ENCODE measurements around the gene PDE7B. TPM values are rescaled to one million over a fixed set of nuclear protein-coding genes. Genes with fewer than 3 reads are reported as not detected.

The PDE7B gene
- total RNA-seq, 1 experiment from 2014 or later, result 0.03 TPM

GRCh38 chr6:135906542-135906941, 55.0 kb downstream of the PDE7B start:
- no peak for DNase-seq (ENCODE audit: low read depth, low spot score)
- CTCF ChIA-PET, result no interaction called here
- Histone ChIP-seq H3K27me3 (ENCODE audit: control insufficient read depth, insufficient read depth, low read length) (no peaks in the 10 kb centered on the region), H3K9me3 (ENCODE audit: control insufficient read depth, insufficient read depth, low read depth, low read length) (no peaks in the 10 kb centered on the region), H3K4me1 (ENCODE audit: control insufficient read depth, insufficient read depth, low read length) (no peaks in the 10 kb centered on the region), H3K36me3 (ENCODE audit: control insufficient read depth, insufficient read depth, low read length) (no peaks in the 10 kb centered on the region), H3K4me3 (ENCODE audit: low read depth in 2 of 2, low read length in 2 of 2) (no peak overlapping the region), H3K27ac (ENCODE audit: low read length) (no peak overlapping the region)
- no peak for ATAC-seq
- BruUV-seq (replicated peaks), result no TSS peak
- TF ChIP-seq TCF7L2 (IDR thresholded peaks at IDR 0.05; ENCODE audit: low read depth, low read length) (no peak), POLR2AphosphoS5 (IDR thresholded peaks at IDR 0.05; ENCODE audit: low read depth, low read length) (no peak), SIN3A (IDR thresholded peaks at IDR 0.05; ENCODE audit: borderline replicate concordance, insufficient read depth, low read depth, low read length) (no peak), CTCF (IDR thresholded peaks at IDR 0.05) (no peak)
- TF ChIP-seq, protein P1, sequence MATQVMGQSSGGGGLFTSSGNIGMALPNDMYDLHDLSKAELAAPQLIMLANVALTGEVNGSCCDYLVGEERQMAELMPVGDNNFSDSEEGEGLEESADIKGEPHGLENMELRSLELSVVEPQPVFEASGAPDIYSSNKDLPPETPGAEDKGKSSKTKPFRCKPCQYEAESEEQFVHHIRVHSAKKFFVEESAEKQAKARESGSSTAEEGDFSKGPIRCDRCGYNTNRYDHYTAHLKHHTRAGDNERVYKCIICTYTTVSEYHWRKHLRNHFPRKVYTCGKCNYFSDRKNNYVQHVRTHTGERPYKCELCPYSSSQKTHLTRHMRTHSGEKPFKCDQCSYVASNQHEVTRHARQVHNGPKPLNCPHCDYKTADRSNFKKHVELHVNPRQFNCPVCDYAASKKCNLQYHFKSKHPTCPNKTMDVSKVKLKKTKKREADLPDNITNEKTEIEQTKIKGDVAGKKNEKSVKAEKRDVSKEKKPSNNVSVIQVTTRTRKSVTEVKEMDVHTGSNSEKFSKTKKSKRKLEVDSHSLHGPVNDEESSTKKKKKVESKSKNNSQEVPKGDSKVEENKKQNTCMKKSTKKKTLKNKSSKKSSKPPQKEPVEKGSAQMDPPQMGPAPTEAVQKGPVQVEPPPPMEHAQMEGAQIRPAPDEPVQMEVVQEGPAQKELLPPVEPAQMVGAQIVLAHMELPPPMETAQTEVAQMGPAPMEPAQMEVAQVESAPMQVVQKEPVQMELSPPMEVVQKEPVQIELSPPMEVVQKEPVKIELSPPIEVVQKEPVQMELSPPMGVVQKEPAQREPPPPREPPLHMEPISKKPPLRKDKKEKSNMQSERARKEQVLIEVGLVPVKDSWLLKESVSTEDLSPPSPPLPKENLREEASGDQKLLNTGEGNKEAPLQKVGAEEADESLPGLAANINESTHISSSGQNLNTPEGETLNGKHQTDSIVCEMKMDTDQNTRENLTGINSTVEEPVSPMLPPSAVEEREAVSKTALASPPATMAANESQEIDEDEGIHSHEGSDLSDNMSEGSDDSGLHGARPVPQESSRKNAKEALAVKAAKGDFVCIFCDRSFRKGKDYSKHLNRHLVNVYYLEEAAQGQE (IDR thresholded peaks at IDR 0.05; ENCODE audit: insufficient read depth in 1 of 2, low read depth in 2 of 2, low read length in 1 of 2), result no peak
- intact Hi-C loops (cut with micrococcal nuclease; ENCODE audit: unreplicated experiment) (no loop called here), in situ Hi-C loops (cut with HindIII; ENCODE audit: low pct_unique_long_range_greater_than_20kb, low sequenced_read_pairs) (no loop called here)
- POLR2A ChIA-PET, result interaction anchor here (0.6 kb wide), 1 partner anchor 38 kb away, joined by 4 read pairs; no protein-coding TSS in a partner anchor

DNA sequence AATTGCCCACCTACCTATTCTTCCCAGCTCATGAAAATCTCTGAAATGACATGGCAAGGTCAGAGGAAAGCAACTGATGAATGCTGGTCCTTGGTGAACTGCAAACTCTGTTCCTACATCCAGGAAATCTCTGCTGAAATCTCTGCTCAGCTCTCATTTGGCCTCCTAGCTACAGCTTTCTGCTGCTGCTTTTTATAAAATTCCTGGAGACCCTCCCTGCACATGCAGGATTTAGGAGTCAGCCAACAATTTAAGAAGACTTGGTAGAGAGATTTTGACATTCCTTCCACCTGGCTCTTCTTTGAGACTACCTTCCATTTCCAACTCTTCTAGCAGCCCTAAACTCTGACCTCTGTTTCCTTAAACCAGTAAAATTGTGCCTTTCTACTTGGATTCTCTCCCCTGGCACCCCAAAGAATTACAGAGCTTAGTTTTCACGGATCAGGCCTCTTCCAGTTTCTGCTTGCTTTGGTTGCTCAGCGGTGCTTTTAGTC, 55.5 kb downstream of the PDE7B start:
- Histone ChIP-seq H3K27me3 (ENCODE audit: control insufficient read depth, insufficient read depth, low read length) (no peaks in the 10 kb centered on the region), H3K9me3 (ENCODE audit: control insufficient read depth, insufficient read depth, low read depth, low read length) (no peaks in the 10 kb centered on the region), H3K36me3 (ENCODE audit: control insufficient read depth, insufficient read depth, low read length) (no peaks in the 10 kb centered on the region), H3K27ac (ENCODE audit: low read length) (no peak overlapping the region), H3K4me3 (ENCODE audit: low read depth in 2 of 2, low read length in 2 of 2) (no peak overlapping the region), H3K4me1 (ENCODE audit: control insufficient read depth, insufficient read depth, low read length) (no peaks in the 10 kb centered on the region)
- ATAC-seq, result no peak
- intact Hi-C loops (cut with micrococcal nuclease; ENCODE audit: unreplicated experiment) (no loop called here), in situ Hi-C loops (cut with HindIII; ENCODE audit: low pct_unique_long_range_greater_than_20kb, low sequenced_read_pairs) (no loop called here)
- no peak for DNase-seq (ENCODE audit: low read depth, low spot score)
- no peak for TF ChIP-seq POLR2AphosphoS5 (IDR thresholded peaks at IDR 0.05; ENCODE audit: low read depth, low read length)
- TF ChIP-seq CTCF (IDR thresholded peaks at IDR 0.05), result no peak
- TF ChIP-seq SIN3A (IDR thresholded peaks at IDR 0.05; ENCODE audit: borderline replicate concordance, insufficient read depth, low read depth, low read length), result no peak
- TF ChIP-seq TCF7L2 (IDR thresholded peaks at IDR 0.05; ENCODE audit: low read depth, low read length), result no peak
- TF ChIP-seq, protein P1 (IDR thresholded peaks at IDR 0.05; ENCODE audit: insufficient read depth in 1 of 2, low read depth in 2 of 2, low read length in 1 of 2), result no peak
- ChIA-PET POLR2A (interaction anchor here (0.6 kb wide), 1 partner anchor 38 kb away, joined by 4 read pairs; no protein-coding TSS in a partner anchor), CTCF (no interaction called here)
- BruUV-seq (replicated peaks), result no TSS peak

Measured in Panc1 (cell line).